IMR-90 (cell line): ENCODE data around the gene ZXDC. TPM values are rescaled to one million over a fixed set of nuclear protein-coding genes. Genes with fewer than 3 reads are reported as not detected.

ENCODE experiments used
- ATAC-seq: fragments of 200-7000 bp; cut with Tn5 transposase; 2 replicates; pipeline ENCODE4 v1.9.1; 2020; ENCODE audit warnings: low read depth, mild to moderate bottlenecking, moderate library complexity
- BruUV-seq: library from RNA; stranded (reverse); fragments of 400-500 nt; replicated peaks from 2 replicates; lab custom pipeline; 2021; lab: Mats Ljungman, UMichigan
- CTCF ChIA-PET: fragments of 300-600 bp; formaldehyde crosslinking; extraction: SDS; loops from one replicate; lab custom pipeline; 2021; ENCODE audit warnings: antibody characterized with exemption; lab: Yijun Ruan, JAX
- POLR2A ChIA-PET: fragments of 300-600 bp; sonication (Branson Sonifier 250); formaldehyde crosslinking; loops from one replicate; lab custom pipeline; 2022; ENCODE audit warnings: antibody characterized with exemption; ENCODE audit not compliant: unreplicated experiment; lab: Charles Lee
- DNase-seq: peaks from one replicate; pipeline ENCODE4 v3.0.0; 2013
- H2AFZ ChIP-seq: replicated peaks from 2 replicates; pipeline ENCODE3; 2013; ENCODE audit warnings: low read length, mild to moderate bottlenecking; ENCODE audit not compliant: poor library complexity
- H2AK5ac ChIP-seq: 2 replicates; pipeline ENCODE4 v1.6.1; 2013; ENCODE audit warnings: low read depth, low read length, inconsistent platforms
- H2AK9ac ChIP-seq: replicated peaks from 2 replicates; pipeline ENCODE3; 2013; ENCODE audit warnings: mild to moderate bottlenecking, low read depth, low read length, moderate library complexity; ENCODE audit not compliant: poor library complexity
- H2BK120ac ChIP-seq: 2 replicates; pipeline ENCODE4 v1.6.1; 2013; ENCODE audit warnings: low read depth, low read length, inconsistent platforms
- H2BK15ac ChIP-seq: 3 replicates; pipeline ENCODE4 v1.6.1; 2013; ENCODE audit warnings: low read depth, low read length, inconsistent platforms
- H2BK20ac ChIP-seq: 2 replicates; pipeline ENCODE4 v1.6.1; 2013; ENCODE audit warnings: low read depth, mild to moderate bottlenecking, inconsistent platforms, low read length, moderate library complexity
- H2BK5ac ChIP-seq: 2 replicates; pipeline ENCODE4 v1.6.1; 2013; ENCODE audit warnings: mild to moderate bottlenecking, low read depth, low read length, inconsistent platforms; ENCODE audit not compliant: poor library complexity, severe bottlenecking
- H3K14ac ChIP-seq: replicated peaks from 2 replicates; pipeline ENCODE4 v1.6.1; 2013; ENCODE audit warnings: low read depth, low read length, inconsistent platforms
- H3K18ac ChIP-seq: 2 replicates; pipeline ENCODE4 v1.6.1; 2013; ENCODE audit warnings: low read depth, low read length, control low read depth
- H3K23ac ChIP-seq: 2 replicates; pipeline ENCODE4 v1.6.1; 2013; ENCODE audit warnings: low read depth, low read length, inconsistent platforms
- H3K27ac ChIP-seq: 2 replicates; pipeline ENCODE4 v1.5.1; 2013; ENCODE audit warnings: mild to moderate bottlenecking, control low read depth, low read length; ENCODE audit not compliant: insufficient read depth
- H3K27me3 ChIP-seq: 2 replicates; pipeline ENCODE4 v1.6.1; 2013; ENCODE audit warnings: low read length; ENCODE audit not compliant: control insufficient read depth, insufficient read depth
- H3K36me3 ChIP-seq: 2 replicates; pipeline ENCODE4 v1.6.1; 2013; ENCODE audit warnings: low read length, mixed read lengths; ENCODE audit not compliant: control insufficient read depth, insufficient read depth
- H3K4ac ChIP-seq: 2 replicates; pipeline ENCODE4 v1.6.1; 2013; ENCODE audit warnings: low read depth, low read length, inconsistent platforms
- H3K4me1 ChIP-seq: 2 replicates; pipeline ENCODE4 v1.6.1; 2013; ENCODE audit warnings: low read length, mixed read lengths; ENCODE audit not compliant: control insufficient read depth, insufficient read depth
- H3K4me2 ChIP-seq: 2 replicates; pipeline ENCODE4 v1.6.1; 2013; ENCODE audit warnings: low read depth, mild to moderate bottlenecking, control low read depth, low read length, moderate library complexity
- H3K4me3 ChIP-seq: 2 replicates; pipeline ENCODE4 v1.5.1; 2013; ENCODE audit warnings: low read depth, mild to moderate bottlenecking, control low read depth, low read length, moderate library complexity; ENCODE audit not compliant: insufficient read depth
- H3K56ac ChIP-seq: 2 replicates; pipeline ENCODE4 v1.6.1; 2013; ENCODE audit warnings: low read length, inconsistent platforms; ENCODE audit not compliant: insufficient read depth; ENCODE audit errors: extremely low read depth
- H3K79me1 ChIP-seq, 2 experiments: 2 replicates each; pipeline ENCODE4 v1.6.1; 2013; ENCODE audit warnings: low read length in 2 of 2, inconsistent platforms in 1 of 2, low read depth in 1 of 2
- H3K9ac ChIP-seq: 2 replicates; pipeline ENCODE4 v1.6.1; 2013; ENCODE audit warnings: low read depth, low read length, control low read depth
- H3K9me1 ChIP-seq: 2 replicates; pipeline ENCODE4 v1.6.1; 2013; ENCODE audit warnings: low read length, inconsistent platforms; ENCODE audit not compliant: insufficient read depth
- H3K9me3 ChIP-seq: 2 replicates; pipeline ENCODE4 v1.6.1; 2013; ENCODE audit warnings: low read length; ENCODE audit not compliant: control insufficient read depth, insufficient read depth
- H4K20me1 ChIP-seq: 2 replicates; pipeline ENCODE4 v1.6.1; 2013; ENCODE audit warnings: low read length, inconsistent platforms; ENCODE audit not compliant: insufficient read depth
- H4K5ac ChIP-seq: 2 replicates; pipeline ENCODE4 v1.6.1; 2013; ENCODE audit warnings: mild to moderate bottlenecking, low read depth, low read length, control low read depth
- H4K8ac ChIP-seq, 2 experiments: 2 replicates each; pipeline ENCODE4 v1.6.1; 2013; ENCODE audit warnings: low read depth in 2 of 2, low read length in 2 of 2, control low read depth in 1 of 2, inconsistent platforms in 1 of 2
- H4K91ac ChIP-seq: 2 replicates; pipeline ENCODE4 v1.6.1; 2013; ENCODE audit warnings: low read depth, low read length, inconsistent platforms; ENCODE audit not compliant: insufficient read depth
- BHLHE40 ChIP-seq: fragments of 150-350 bp; IDR thresholded peaks from 2 replicates; pipeline ENCODE4 v1.6.1; 2016; ENCODE audit warnings: mild to moderate bottlenecking, low read depth, low read length
- ELK1 ChIP-seq: fragments of 150-350 bp; IDR thresholded peaks from 2 replicates; pipeline ENCODE4 v1.6.1; 2016; ENCODE audit warnings: low read depth, mild to moderate bottlenecking, low read length, moderate library complexity, borderline replicate concordance
- FOS ChIP-seq: fragments of 150-350 bp; IDR thresholded peaks from 2 replicates; pipeline ENCODE4 v1.6.1; 2016; ENCODE audit warnings: low read depth, low read length
- MAFK ChIP-seq: IDR thresholded peaks from 2 replicates; pipeline ENCODE4 v1.6.1; 2012; ENCODE audit warnings: low read depth, low read length, improper control_type of control experiment
- MAZ ChIP-seq: IDR thresholded peaks from 2 replicates; pipeline ENCODE4 v1.6.1; 2012; ENCODE audit warnings: low read depth, mild to moderate bottlenecking, low read length, improper control_type of control experiment, moderate library complexity, borderline replicate concordance
- NFE2L2 ChIP-seq: fragments of 150-350 bp; IDR thresholded peaks from 2 replicates; pipeline ENCODE4 v1.6.1; 2016; ENCODE audit warnings: low read depth, mild to moderate bottlenecking, low read length
- RAD21 ChIP-seq: IDR thresholded peaks from 2 replicates; pipeline ENCODE4 v1.6.1; 2012; ENCODE audit warnings: low read length, improper control_type of control experiment
- RCOR1 ChIP-seq: IDR thresholded peaks from 2 replicates; pipeline ENCODE4 v1.6.1; 2012; ENCODE audit warnings: mild to moderate bottlenecking, low read length, improper control_type of control experiment; ENCODE audit not compliant: insufficient replicate concordance
- RFX5 ChIP-seq: IDR thresholded peaks from 2 replicates; pipeline ENCODE4 v1.8.0; 2012; ENCODE audit warnings: low read depth, mild to moderate bottlenecking, low read length, moderate library complexity
- SMC3 ChIP-seq: fragments of 150-350 bp; IDR thresholded peaks from 2 replicates; pipeline ENCODE4 v1.6.1; 2016; ENCODE audit warnings: low read depth, mild to moderate bottlenecking, antibody characterized with exemption, low read length, moderate library complexity
- WGBS, 2 experiments: methylation state at CpG; one replicate each; pipeline versions ENCODE4 v1.1.5 to v1.1.7; 2013; ENCODE audit warnings: missing lambda C conversion rate in 2 of 2; ENCODE audit not compliant: insufficient read length in 1 of 2; ENCODE audit errors: extremely low coverage in 2 of 2; 5-methylcytosine and 5-hydroxymethylcytosine counted together
- dilution Hi-C: fragments of 300-500 bp; cut with HindIII; formaldehyde crosslinking; loops from one replicate; pipeline ENCODE4 v1.14.3; 2018; ENCODE audit warnings: low sequenced_read_pairs; ENCODE audit not compliant: unreplicated experiment
- in situ Hi-C: fragments of 300-500 bp; cut with MboI; formaldehyde crosslinking; loops from 3 replicates; pipeline ENCODE4 v1.14.3; 2019; ENCODE audit warnings: low sequenced_read_pairs, inconsistent platforms, mixed read lengths
- intact Hi-C: fragments of 100-400 bp; cut with micrococcal nuclease; formaldehyde crosslinking; loops from 2 replicates; pipeline ENCODE4 v1.10.0; 2022
- polyA plus RNA-seq, 3 experiments: library from polyadenylated mRNA; depleted of rRNA; stranded (reverse); fragments of >200 nt; gene quantifications; 2 replicates each; pipeline ENCODE4 v1.2.3, GENCODE V29; 2012; ENCODE audit warnings: low replicate concordance in 1 of 3
- total RNA-seq: library from RNA; depleted of rRNA; stranded (reverse); fragments of >200 nt; gene quantifications from 2 replicates; pipeline ENCODE4 v1.2.3, GENCODE V29; 2012

ZXDC gene
- total and polyA plus RNA-seq, 2 of the 4 experiments (the other 2 are of a cell fraction), result 11.5 to 14.3 TPM

DNA sequence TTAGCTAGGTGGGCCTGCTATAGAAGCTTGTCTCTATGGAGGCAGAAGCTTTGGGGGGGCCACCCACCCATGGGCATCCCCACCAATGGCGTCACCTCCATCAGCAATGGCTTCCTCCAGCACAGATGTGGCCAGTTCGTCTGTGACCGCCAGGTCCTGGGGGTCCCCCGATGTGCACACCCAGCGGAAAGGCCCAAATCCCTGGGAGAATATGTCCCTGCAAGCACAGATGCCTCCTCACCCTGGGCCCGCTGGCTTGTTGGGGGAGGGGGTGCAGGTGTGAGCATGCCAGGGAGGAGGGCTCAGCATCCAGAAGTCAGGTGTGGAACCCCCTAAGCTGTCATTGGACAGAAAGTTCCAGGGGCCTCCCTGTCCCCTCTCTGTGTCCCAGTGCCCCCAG lies 22.3 kb upstream of the ZXDC start:
- no peak overlapping the region for H3K9ac ChIP-seq
- WGBS, 2 experiments, result no CpG with 5 or more reads among the region's 6 CpGs
- no peak overlapping the region for H3K14ac ChIP-seq
- no peaks in the 10 kb centered on the region for H4K20me1 ChIP-seq
- no peak overlapping the region for H3K27ac ChIP-seq
- H2AK5ac ChIP-seq, result no peak overlapping the region
- H3K79me1 ChIP-seq, result no peaks in the 10 kb centered on the region
- no peak overlapping the region for H3K4me3 ChIP-seq
- H4K91ac ChIP-seq, result no peak overlapping the region
- H3K36me3 ChIP-seq, result no peaks in the 10 kb centered on the region
- no peak overlapping the region for H4K8ac ChIP-seq
- H2AK9ac ChIP-seq, result no peak overlapping the region
- H2BK5ac ChIP-seq, result no peak overlapping the region
- in situ Hi-C loops (no loop called here), intact Hi-C loops (no loop called here), dilution Hi-C loops (no loop called here)
- no peak for TF ChIP-seq ELK1
- TF ChIP-seq SMC3, result no peak
- TF ChIP-seq NFE2L2, result no peak
- TF ChIP-seq BHLHE40, result no peak
- TF ChIP-seq RCOR1, result no peak
- TF ChIP-seq RFX5, result no peak
- no peak for TF ChIP-seq FOS
- no peak for TF ChIP-seq MAZ
- TF ChIP-seq MAFK, result no peak
- TF ChIP-seq RAD21, result no peak
- no peak overlapping the region for H3K18ac ChIP-seq
- BruUV-seq, result no TSS peak
- peaks cover 19% of the 10 kb centered on the region; the same call in 1 of the 2 replicates for H3K27me3 ChIP-seq
- no peak overlapping the region for H3K4me2 ChIP-seq
- ChIA-PET CTCF (no interaction called here), POLR2A (no interaction called here)
- ATAC-seq (no peak), DNase-seq (no peak)
- H2AFZ ChIP-seq, result no peak overlapping the region
- H3K4ac ChIP-seq, result no peak overlapping the region
- H2BK20ac ChIP-seq, result no peak overlapping the region
- no peak overlapping the region for H3K56ac ChIP-seq
- no peak overlapping the region for H2BK15ac ChIP-seq
- no peaks in the 10 kb centered on the region for H3K9me3 ChIP-seq
- no peaks in the 10 kb centered on the region for H3K9me1 ChIP-seq
- H3K4me1 ChIP-seq, result no peaks in the 10 kb centered on the region
- no peak overlapping the region for H3K23ac ChIP-seq
- H4K5ac ChIP-seq, result no peak overlapping the region
- H2BK120ac ChIP-seq, result no peak overlapping the region
